Gastroesophageal sphincter (tissue), 2 donors: ENCODE data around the gene PAM16.

ENCODE experiments used
- EP300 ChIP-seq: sonication (generic); formaldehyde crosslinking; IDR thresholded peaks from one replicate; pipeline ENCODE4 v1.6.1; 2017; ENCODE audit warnings: antibody characterized with exemption, mild to moderate bottlenecking
- POLR2AphosphoS5 ChIP-seq: sonication (generic); formaldehyde crosslinking; IDR thresholded peaks from one replicate; pipeline ENCODE4 v1.6.1; 2017; ENCODE audit warnings: antibody characterized with exemption

- TF ChIP-seq EP300 (no peak), POLR2AphosphoS5 (no peak)
These were observed 14.5 kb upstream of the PAM16 start for GRCh38 chr16:4365615-4366014.
